Kidney glomerular epithelial cell (primary cell): ENCODE results near the gene OS9.

Experiments
- DNase-seq: peaks from one replicate; lab custom pipeline; 2025; lab: John Stamatoyannopoulos, UW

OS9 gene

DNA sequence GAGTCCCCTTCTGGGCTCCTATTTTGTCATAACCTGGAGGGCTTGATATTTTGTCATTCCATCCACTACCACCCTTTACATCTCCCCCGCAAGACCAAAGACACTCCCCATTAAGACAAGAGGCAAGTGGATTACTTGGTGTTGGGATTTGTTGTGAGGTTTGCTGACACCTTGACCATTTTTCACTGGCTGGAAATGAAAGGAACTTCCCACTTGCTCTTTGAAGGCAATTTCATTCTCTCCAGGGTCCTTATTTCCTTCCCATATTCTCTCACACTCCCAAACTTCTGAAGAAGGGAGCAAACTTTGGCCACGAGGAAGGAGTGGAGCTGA, 29.7 kb downstream of the OS9 start:
- DNase-seq, result no peak

DNA sequence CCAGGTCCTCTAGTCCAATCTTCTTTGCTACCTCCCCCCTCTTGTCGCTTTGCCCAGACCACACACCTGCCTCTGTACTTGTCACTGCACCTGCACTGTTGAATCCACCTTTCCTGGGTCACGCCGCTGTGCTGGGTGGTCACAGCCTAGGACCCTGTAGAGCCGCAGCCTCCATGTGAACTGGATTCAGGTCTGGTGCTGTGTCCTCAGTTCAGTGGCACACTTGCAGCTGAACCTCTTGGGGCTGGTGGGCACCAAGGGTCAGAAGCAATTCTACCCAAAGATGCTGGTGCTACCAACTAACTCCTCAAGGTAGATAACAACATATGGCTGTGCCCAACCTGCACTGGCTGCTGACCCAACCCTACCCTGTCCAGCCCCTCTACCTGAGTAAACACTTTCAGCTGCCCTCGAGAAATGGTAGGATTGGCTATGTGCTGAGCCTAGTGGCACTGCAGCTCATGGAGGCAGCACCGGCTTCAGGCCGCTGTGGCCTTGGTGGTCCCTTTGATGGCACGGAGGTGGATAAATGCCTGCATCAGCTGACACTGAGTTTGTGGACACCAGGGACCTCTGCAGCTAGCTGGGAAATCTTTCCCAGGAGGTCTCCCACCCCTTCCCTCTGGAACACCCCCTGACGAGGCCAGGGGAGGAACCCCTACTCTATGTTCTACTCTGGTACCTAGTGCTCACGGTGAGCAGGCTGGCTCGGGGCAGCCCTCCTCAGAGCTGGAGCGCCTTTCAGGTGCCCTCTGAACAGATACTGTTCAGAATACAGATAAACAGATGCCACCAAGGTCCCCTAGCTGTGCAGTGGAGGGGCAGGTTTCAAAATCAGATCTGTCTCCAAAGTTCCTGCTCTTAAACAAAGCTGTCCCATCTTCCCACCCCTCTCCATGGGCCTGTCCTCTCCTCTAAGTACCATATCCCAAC, 30.3 kb downstream of the OS9 start:
- DNase-seq, result no peak

DNA sequence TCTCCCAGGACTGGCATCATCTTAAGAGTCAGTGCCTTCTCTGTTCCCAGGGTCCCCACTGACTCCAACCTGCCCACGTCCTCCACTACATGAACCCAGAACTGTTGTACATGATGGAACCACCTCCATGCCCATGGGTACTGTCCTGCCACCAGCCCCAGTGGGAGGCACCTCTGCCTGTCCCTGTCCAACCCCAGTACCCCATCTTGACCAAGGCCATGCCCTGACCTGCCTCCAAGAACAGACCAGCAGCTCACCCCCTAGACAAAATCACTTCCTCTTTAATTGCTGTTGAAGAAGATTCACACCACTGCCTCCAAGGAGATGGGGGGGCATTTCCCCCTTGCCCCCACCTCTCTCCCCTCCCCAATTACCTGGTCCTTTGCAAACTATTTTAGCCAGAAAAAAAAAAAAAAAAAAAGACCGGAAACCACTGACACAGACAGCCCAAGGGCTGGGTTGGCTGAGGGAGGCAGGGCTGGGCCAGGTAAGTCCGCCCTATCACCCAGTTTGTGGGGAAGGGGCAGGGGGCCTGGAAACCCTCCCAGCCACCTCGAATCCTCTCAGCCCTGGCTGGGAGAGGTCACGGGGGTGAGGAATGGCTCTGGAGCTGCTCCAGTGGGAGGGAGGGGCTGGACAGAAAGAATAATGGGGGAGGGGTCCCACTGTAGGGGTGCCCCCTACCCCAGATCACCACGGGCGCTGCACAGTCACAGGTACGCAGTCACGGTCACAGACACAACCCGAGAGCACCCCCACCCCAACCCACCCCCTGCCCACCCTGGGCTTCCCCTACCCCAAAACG, 31.2 kb downstream of the OS9 start:
- no peak for DNase-seq

DNA sequence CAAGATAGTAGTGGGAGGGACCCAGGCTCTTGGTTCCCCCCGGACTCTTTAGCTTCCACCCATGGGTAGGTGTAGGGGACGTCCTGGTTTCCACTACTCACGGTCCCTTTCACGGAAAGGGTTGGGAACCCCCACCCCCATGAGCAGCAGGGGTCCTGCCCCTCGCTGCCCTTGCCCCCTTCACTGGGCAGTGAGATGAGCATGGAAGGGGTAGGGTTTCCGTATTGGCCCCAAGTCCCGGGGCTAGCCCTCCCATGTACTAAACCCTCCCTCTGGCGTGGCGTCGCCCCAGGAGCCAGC, 31.9 kb downstream of the OS9 start:
- DNase-seq, result no peak

DNA sequence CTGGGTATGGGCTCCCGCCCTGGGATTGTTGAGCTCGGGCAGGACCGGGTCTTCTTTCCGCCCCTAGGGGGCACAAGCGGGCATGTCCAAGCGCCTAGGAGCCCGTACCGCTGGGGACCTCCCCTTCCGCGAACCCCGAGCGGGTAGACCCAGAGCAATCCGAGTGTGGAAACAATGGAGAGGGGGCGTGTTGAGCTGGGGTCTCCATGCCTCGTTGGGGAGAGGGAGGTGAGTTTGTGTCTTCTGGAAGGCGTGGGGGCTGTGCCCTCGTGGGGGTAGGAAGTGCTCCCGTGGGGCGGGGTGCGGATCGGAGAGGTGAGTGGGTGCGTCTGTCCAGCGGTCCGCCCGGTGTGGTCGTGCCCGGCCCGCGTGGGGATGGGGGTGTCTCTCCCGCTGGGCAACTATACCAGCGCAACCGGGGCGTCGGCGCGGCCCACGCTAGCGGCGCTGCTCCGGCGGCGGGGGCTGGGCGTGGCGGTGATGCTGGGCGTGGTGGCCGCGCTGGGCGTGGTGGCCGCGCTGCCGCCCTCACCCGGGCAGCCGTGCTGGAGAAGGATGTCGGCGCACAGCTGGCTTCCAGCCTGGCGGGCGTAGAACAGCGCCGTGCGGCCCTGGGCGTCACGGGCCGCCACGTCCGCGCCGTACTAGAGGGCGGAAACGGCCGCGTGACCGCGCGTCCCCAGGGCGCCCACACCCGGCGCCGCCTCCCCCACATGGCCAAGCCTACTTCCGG, 32.4 kb downstream of the OS9 start:
- peak; percentile 37 for DNase-seq

DNA sequence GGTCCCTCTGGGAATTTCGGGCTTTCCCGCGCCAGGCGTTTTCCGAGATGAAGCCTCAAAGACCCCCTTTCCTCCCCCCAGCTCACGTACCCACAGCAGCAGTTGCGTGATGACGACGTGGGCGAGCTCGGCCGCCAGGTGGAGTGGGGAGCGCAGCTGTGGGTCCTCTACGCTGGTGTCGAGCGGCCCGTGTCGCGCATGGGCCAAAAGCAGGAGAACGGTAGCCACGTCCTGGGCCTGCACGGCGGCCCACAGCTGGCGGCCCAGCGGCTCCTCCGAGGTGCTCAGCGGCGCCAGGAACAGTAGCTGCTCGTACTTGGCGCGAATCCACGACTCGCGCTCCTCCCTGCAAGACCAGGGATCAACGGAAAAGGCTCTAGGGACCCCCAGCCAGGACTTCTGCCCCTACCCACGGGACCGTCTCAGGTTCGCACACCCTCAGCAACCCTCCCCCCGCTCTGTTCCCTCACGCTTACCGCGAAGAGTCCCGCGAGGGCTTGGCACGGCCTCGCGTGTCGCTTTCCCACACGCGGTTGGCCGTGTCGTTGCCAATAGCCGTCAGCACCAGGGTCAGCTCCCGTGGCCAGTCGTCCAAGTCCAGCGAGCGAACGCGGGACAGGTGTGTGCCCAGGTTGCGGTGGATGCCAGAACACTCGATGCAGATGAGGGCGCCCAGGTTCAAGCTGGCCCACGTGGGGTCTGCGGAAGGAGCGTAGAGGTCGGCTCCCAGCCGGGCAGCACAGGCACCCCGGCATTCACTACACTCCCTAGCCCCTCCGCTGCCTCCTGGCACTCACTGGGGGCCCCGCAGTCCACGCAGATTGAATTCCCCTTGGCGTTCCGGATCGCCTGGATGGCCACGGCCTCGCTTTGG, 33.2 kb downstream of the OS9 start:
- DNase-seq, result no peak

DNA sequence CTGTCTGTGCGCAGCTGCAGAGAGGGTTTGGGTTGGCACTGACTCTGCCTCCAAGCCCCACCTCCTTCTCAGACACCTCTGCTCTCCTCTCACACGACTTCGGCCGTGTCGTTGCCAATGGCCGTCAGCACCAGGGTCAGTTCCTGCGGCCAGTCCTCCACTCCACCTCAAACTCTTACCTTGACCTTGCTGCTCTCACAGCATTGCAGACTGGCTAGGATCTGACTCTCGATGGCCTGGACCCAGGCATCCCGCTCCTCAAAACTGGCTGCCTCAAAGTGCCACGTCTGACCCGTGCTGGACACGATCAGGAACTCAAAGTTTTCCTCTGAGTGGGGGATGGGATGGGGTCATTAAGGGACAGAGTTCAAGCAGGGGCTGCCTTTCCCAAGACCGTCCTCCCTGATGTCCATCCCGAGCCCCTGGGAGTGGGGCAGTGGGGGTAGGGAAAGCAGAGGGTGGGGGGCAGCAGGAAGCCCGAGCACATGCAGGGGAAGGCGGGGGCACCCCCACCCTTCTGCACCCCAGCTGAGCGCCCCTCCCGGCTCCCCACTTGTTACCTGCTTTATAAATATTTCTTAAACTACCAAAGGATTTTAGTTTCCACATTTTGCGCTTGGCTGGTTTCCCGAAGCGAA, 33.9 kb downstream of the OS9 start:
- no peak for DNase-seq

DNA sequence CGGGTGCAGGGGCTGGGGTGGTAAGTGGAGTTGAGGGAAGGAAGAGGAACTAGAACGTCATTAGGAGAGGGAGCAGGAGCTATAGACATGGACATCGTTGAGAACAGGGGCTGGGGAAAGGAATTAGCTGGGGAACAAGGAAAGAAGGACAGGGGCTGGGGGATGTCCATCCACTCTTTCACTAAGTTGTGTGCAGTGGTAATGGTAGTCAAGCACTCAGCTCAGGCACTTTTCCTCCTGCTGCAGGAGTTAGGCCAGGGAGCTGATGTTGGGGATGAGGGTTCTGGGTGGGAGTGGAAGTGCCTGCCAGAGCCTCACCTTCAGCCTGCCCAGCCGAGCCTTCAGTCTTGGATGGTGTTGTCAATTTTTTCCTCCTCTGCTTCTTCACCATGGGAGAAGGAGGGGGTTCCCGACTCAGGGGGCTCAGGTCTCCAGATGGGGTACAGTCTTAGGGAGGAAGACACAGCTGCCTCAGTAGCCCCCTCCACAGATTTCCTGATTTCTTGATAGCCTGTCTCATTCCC, 35.5 kb downstream of the OS9 start:
- no peak for DNase-seq

DNA sequence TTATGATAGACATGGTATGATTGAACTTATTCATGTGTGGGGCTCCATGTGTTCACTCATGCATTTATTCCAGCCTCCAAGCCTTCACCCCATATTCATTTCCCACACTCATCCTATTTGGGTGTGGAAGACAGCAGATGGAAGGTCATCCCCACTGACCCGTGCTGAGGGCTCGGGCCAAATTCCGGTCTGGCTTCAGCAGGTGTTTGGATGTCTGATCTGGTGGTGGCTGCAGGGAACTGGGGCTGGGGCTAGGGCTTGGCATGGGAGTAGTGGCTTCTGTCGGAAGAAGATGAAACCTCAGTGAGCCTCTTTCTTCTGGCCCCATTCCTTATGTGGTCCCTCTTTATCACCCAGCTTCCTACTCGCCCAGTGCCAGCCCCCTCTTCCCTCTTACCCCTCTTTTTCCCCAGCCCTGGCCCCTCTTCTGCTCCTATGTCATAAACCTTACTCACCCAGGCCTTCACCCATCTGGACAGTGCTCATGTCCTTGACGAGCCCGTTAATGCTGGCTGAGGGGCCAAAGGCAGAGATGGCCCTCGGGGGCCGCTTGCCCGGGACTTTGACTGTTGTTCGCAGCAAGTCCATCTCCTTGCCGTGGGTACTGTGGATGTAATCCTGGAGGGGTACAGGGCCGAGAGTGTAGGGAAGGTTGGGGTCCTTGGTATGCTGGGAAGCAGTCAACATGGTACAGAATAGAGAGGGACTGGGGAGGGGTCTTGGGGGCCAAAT, 36.6 kb downstream of the OS9 start:
- no peak for DNase-seq

DNA sequence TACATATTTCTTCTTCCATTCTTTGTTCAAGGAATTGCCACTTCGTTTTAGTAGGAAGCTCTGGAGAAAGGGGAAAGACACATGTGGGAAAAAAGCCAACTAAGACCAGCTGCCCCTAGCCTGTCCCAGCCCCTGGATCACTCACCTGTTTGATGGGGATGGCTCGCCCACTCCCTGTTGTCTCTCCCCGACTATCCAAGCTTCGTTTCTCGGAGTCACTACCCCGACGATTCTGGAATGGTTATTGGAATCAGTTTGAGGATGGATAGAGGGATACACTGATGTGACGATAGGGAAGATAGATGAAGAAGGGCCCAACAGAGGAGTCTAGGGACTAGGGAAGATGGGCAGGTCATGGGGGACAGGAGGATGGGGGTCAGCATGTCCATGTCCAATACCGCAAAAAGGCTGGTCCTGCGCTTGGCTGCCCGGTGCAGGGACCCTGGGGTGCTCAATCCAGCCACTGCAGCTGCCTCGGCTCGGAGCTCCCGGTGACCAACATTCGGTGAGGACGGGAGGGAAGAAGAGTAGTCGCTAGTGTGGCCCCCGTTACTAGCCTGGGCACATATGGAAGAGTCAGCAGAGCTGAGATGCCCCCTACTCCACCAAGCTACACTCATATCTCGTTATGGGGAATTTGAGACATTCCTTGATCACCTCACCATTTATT, 37.6 kb downstream of the OS9 start:
- DNase-seq, result no peak

DNA sequence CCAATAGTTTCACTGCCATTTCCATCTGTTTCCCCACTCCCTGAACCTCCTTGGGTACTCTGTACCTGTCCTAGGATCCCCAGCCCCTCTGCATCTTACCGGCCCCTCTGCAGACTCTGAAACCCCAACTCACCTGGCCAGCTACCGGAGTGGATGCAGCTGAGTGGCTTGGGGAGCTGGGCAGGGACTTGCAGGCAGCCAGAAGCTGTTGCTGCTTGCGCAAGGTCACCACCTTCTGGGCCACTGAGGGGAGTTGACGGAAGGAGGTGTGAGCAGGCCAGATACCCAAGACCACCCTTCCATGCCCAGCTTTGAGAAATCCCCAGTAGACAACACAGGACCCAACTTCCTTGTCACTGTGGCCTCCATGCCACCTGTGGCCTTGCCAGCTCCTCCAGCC, 38.3 kb downstream of the OS9 start:
- DNase-seq, result no peak

DNA sequence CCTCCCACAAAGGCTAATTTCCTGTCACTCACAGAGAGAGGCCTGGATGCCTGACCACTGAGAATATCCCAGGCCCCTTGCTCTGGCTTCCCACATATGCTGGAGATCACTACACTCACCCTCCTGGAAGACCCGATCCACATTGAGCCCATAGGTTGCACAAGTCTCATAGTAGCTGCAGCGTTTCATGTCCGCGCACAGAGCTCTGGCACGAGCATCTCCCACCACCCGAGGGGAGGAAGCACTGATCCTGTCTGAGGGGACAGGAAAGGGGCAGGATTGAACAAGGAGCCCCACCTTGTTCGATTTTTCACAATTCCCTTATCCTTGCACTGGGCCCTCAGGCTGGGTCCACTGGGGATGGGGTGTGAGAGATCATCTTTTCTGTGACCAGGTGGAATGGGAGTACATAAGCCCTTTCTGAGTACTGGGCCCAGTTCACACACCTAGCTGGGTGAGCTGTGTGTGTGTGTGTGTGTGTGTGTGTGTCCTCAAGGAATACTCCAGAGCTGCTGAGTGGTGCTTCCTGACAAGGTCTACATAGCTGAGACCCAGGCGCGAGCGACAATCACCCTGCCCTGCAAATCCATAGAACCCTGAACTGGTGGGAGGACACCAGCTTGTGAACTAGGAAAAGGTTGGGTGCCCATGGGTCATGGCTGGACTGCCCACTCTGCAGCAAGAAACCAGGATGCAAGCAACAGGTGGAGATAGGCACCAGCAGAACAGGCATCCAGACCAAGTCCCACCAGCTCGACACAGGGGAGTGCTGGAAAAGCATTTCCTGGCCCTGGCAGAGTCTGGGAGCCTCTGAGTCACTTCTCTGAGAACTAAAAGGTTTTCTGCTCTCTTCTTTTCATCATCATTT, 39.0 kb downstream of the OS9 start:
- DNase-seq, result no peak

DNA sequence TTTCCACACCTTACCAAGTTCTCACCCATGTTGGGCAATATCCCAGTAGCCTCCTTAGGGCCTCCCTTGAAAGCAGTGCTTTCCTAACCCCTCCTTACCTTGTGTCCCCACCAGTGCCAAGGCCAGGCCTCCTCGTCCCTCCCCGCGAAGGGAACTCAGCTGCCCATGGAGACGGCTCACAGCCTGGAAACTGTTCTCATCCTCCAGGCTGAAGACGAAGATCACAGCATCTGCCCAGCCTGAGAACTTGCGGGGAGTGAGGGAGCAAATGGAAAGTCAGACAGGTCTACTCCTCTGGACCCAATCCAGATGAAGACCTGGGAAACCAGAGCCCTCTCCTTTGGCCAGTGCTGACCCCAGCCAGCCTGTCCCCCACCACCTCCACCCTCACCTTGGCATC, 40.0 kb downstream of the OS9 start:
- no peak for DNase-seq

DNA sequence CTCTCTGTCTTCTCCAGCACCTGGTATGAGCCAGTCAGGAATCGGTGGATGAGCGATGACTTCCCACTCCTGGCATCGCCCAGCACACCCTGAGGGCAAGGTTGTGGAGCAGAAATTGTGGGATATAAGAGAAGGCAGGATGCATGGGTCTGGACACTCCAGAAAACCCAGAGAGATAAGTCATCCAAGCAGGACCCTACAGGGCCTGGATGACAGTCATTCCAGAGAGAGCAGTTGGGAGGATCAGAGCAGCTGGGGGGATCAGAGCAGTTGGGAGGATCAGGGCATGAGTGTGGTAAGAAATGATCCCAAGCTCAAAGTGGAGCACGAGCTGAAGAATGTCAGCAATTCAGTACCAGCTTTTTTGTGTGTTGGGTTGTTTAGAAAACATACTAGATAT, 40.7 kb downstream of the OS9 start:
- DNase-seq, result no peak

DNA sequence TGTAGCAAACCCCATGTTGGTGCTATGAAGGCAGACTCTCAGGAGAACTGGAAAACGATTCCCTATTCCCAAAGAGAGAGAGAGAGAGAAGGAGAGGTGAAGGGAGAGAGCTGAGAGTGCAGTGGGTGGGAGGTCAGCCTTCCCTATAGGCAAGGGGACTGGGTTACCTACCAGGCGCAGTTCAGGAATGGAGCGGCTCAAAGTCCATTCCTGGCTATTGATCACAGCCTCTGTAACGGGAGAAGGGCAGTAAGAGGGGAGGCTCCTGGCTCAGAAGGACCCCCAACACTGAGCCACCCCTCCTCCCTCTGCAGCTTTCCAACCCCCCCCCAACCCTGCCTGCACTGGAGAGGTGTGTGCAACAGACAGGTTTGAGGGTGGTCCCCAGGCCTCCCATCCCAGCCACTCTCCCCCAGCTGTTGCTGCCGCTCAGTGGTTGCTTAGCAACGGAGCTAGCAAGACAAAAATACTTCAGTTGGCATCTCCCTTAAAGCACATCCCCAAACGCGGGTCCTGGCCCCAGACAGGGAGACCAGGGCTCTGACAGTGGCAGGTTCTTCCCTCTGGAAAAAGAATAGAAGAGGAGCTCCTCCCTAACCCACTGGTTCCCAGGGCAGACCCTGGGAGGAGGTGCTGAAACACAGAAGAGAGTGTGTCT, 41.4 kb downstream of the OS9 start:
- no peak for DNase-seq

DNA sequence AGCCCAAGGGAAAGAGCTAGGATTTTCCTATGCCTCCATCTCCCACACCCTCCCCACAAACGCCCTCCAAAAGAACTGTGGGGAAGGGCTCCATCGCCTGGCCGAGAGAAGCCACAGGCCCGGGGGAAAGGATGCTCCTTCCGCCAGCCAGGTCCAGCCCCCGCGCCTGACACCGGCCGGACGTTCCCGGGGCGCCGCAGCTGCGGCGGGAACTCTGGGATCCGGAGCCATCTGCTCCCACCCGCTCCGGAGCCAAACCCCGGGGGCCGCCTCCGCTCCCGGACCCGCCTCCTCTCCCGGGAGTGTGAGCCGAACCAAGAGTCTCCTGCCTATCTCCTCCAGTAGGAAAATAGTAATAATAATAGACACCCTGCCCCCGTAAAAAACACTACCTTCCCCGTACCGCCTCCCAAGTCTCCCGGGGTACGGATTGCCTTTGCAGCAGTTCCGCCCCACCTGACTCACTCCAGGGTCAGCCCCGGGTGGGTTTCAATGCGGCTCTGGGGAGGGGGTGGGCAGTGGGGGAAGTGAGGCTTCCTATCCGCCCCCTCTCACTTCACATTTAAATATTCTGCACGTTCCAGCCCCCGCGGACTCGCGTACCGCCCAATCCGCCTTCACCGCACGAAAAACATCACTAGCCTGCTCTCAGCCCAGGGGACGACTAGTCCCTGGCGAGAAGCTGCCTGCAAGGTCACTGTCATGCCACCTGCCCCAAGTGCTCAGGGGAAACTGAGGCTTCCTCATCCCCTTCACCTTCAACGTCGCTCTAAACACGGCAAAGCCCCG, 42.2 kb downstream of the OS9 start:
- no peak for DNase-seq

DNA sequence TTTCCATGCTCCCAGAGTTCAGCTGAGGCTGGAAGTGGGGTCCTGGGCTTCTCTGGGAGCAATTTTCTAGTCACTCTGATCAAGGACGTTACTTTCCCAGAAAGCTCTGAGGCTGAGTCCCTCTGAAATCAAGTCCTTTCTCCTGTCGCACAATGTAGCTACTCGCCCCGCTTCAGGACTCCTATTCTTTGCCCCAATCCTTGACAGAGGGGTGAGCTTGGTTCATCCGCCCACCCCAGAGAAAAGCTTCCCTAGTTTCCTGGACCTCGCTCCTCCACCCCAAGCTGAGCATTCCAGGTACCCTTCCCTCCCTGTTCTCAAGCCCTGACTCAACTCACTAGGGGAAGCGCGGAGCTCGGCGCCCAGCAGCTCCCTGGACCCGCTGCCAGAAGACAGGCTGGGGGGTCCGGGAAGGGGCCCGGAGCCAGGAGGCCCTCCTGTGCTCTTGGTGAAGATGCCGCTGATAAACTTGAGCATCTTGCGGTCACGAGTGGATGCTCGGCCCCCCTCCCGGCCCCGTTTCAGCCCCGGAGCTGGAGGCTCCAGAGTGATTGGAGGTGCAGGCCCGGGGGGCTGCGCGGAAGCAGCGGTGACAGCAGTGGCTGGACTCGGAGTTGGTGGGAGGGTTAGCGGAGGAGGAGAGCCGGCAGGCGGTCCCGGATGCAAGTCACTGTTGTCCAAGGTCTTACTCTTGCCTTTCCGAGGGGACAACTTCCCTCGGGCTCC, 43.0 kb downstream of the OS9 start:
- DNase-seq, result no peak
